OCI-LY7 (cell line): ENCODE measurements around the gene ABCC1. TPM values are rescaled to one million over a fixed set of nuclear protein-coding genes. Genes with fewer than 3 reads are reported as not detected.

Experiments used
- BruUV-seq: library from RNA; stranded (reverse); fragments of 400-500 nt; replicated peaks from 2 replicates; lab custom pipeline; 2021; lab: Mats Ljungman, UMichigan
- CTCF ChIA-PET: fragments of 300-600 bp; sonication (Branson Sonifier 250); formaldehyde crosslinking; loops from one replicate; lab custom pipeline; 2022; ENCODE audit warnings: antibody characterized with exemption; ENCODE audit not compliant: unreplicated experiment; lab: Charles Lee
- POLR2A ChIA-PET: fragments of 300-600 bp; sonication (Branson Sonifier 250); formaldehyde crosslinking; loops from one replicate; lab custom pipeline; 2022; ENCODE audit warnings: antibody characterized with exemption; lab: Charles Lee
- DNase-seq: peaks from one replicate; pipeline ENCODE4 v3.0.0-alpha.2; 2015; ENCODE audit warnings: low spot score
- H2AFZ ChIP-seq: fragments of 200-600 bp; sonication (generic), shearing (Covaris generic); 2 replicates; pipeline ENCODE4 v1.6.1; 2014; ENCODE audit warnings: mild to moderate bottlenecking, antibody characterized with exemption, low read length, moderate library complexity
- H3K27ac ChIP-seq: fragments of 200-600 bp; sonication (generic); 2 replicates; pipeline ENCODE4 v1.5.1; 2014; ENCODE audit warnings: mixed run types, low read depth, mild to moderate bottlenecking, moderate library complexity, low read length, inconsistent platforms; ENCODE audit not compliant: poor library complexity, severe bottlenecking
- H3K36me3 ChIP-seq: fragments of 200-600 bp; sonication (generic); 2 replicates; pipeline ENCODE4 v1.6.1; 2014; ENCODE audit warnings: mild to moderate bottlenecking, antibody characterized with exemption, low read length, moderate library complexity, mixed read lengths; ENCODE audit not compliant: insufficient read depth
- H3K4me1 ChIP-seq: fragments of 200-600 bp; sonication (generic); 2 replicates; pipeline ENCODE4 v1.5.1; 2014; ENCODE audit warnings: mild to moderate bottlenecking, low read length; ENCODE audit not compliant: insufficient read depth, poor library complexity, severe bottlenecking
- H3K4me2 ChIP-seq: fragments of 200-600 bp; sonication (generic); 2 replicates; pipeline ENCODE4 v1.6.1; 2014; ENCODE audit warnings: mild to moderate bottlenecking, low read length
- H3K4me3 ChIP-seq: fragments of 200-600 bp; sonication (generic); 2 replicates; pipeline ENCODE4 v1.5.1; 2014; ENCODE audit warnings: mild to moderate bottlenecking, low read depth, low read length; ENCODE audit not compliant: poor library complexity, severe bottlenecking
- H3K79me2 ChIP-seq: fragments of 200-600 bp; sonication (generic); 2 replicates; pipeline ENCODE4 v1.6.1; 2016; ENCODE audit warnings: low read depth, mild to moderate bottlenecking, low read length, moderate library complexity, mixed read lengths; ENCODE audit not compliant: insufficient read depth
- H3K9me2 ChIP-seq: fragments of 200-600 bp; sonication (generic); 2 replicates; pipeline ENCODE4 v1.6.1; 2016; ENCODE audit warnings: mild to moderate bottlenecking, low read length, mixed read lengths; ENCODE audit not compliant: insufficient read depth
- H3K9me3 ChIP-seq: fragments of 200-600 bp; sonication (generic); 2 replicates; pipeline ENCODE4 v1.6.1; 2014; ENCODE audit warnings: mild to moderate bottlenecking, mixed run types, low read length, mixed read lengths
- H4K20me1 ChIP-seq: fragments of 200-600 bp; sonication (generic); 2 replicates; pipeline ENCODE4 v1.6.1; 2014; ENCODE audit warnings: mild to moderate bottlenecking, antibody characterized with exemption, low read length, moderate library complexity, mixed read lengths; ENCODE audit not compliant: insufficient read depth
- EZH2phosphoT487 ChIP-seq: fragments of 200-600 bp; sonication (generic); IDR thresholded peaks from 2 replicates; pipeline ENCODE4 v1.6.1; 2018; ENCODE audit warnings: low read depth, borderline replicate concordance, mild to moderate bottlenecking, mixed run types, antibody characterized with exemption, low read length, moderate library complexity, mixed read lengths
- intact Hi-C: fragments of 100-400 bp; cut with micrococcal nuclease; formaldehyde crosslinking; loops from one replicate; pipeline ENCODE4 v1.10.0; 2022; ENCODE audit not compliant: unreplicated experiment
- total RNA-seq, 2 experiments: library from RNA; depleted of rRNA in 1 of 2; stranded (reverse); fragments of >200 nt in 1 of 2; shearing (Covaris generic) in 1 of 2; gene quantifications; 2 replicates each; pipeline ENCODE4 v1.2.3, GENCODE V29; 2014 to 2022
- TF ChIP-seq, protein P1 (sequence below): fragments of 200-600 bp; sonication (generic); conservative IDR thresholded peaks from 2 replicates; pipeline ENCODE4 v1.5.1; 2014; ENCODE audit warnings: mild to moderate bottlenecking, antibody characterized with exemption, low read length, moderate library complexity, mixed read lengths

The ABCC1 gene
- total RNA-seq, 2 experiments from 2014 or later = 39.9 to 71.8 TPM

DNA sequence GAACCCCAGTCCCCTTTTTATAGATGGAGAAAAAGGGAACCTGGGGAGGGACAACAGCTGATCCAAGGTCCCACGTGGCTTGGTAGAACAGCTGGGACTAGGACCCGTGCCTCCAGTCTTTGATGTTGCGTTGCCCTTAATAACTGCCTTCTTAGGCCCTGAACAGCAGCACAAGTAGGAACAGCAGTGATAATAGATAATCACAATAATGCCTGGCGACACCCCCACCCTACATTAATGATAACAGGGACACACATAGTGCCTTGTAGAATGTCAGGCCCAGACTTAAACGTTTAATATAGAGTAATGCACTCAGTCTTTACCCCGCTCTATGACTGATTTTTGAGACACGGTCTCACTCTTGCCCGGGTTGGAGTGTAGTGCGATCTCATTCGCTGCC is 177.5 kb downstream of the ABCC1 start:
- H3K9me2 ChIP-seq = no peaks in the 10 kb centered on the region

DNA sequence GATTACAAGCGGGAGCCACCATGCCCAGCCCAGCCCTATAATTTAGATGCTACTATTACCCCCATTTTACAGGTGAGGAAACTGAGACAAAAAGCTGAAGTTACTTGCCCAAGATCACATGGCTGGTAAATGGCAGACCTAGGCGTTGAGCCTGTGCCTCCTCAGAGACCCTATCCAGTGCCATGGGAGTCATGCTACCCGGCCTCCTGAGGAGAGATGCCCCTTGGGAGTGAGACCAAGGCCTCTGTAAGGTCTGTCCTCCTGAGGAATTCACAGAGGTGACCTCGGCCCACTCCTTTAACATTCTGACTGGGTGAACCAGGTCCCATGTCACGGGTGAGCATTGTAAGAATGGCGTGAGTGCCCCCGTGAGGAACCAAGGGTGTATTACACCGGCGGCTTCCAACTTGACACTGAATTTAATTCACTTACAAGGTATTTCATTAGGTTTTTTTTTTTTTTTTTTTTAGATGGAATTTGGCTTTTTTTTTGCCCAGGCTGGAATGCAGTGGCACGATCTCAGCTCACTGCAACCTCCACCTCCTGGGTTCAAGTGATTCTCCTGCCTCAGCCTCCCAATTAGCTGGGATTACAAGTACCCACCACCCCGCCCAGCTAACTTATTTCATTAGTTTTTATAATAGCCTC is 178.2 kb downstream of the ABCC1 start:
- Histone ChIP-seq H2AFZ (no peak overlapping the region), H3K9me3 (peaks cover 8% of the 10 kb centered on the region; the same call in 1 of the 2 replicates), H3K9me2 (no peaks in the 10 kb centered on the region), H3K27ac (peak overlapping the region; percentile 32), H3K79me2 (no peaks in the 10 kb centered on the region), H3K4me1 (peaks cover 15% of the 10 kb centered on the region), H4K20me1 (no peaks in the 10 kb centered on the region), H3K36me3 (peaks cover 94% of the 10 kb centered on the region), H3K4me2 (no peak overlapping the region), H3K4me3 (no peak overlapping the region)
- ChIA-PET POLR2A (interaction anchor here (0.7 kb wide), 1 partner anchor 26 kb away, joined by 3 read pairs; no protein-coding TSS in a partner anchor), CTCF (no interaction called here)
- peak; percentile 84 for DNase-seq
- TF ChIP-seq, protein P1, sequence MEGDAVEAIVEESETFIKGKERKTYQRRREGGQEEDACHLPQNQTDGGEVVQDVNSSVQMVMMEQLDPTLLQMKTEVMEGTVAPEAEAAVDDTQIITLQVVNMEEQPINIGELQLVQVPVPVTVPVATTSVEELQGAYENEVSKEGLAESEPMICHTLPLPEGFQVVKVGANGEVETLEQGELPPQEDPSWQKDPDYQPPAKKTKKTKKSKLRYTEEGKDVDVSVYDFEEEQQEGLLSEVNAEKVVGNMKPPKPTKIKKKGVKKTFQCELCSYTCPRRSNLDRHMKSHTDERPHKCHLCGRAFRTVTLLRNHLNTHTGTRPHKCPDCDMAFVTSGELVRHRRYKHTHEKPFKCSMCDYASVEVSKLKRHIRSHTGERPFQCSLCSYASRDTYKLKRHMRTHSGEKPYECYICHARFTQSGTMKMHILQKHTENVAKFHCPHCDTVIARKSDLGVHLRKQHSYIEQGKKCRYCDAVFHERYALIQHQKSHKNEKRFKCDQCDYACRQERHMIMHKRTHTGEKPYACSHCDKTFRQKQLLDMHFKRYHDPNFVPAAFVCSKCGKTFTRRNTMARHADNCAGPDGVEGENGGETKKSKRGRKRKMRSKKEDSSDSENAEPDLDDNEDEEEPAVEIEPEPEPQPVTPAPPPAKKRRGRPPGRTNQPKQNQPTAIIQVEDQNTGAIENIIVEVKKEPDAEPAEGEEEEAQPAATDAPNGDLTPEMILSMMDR = peak; percentile 93
- TF ChIP-seq EZH2phosphoT487 = no peak
- BruUV-seq = no TSS peak
- intact Hi-C loops = loop anchor here (1.0 to 10.0 kb wide), 7 partner anchors 31 to 361 kb away; partner anchors contain the start of gene ABCC1

More for the DNA sequence above, 177.5 kb downstream of the ABCC1 start:
- H3K27ac ChIP-seq = peak overlapping the region; percentile 32
- no peaks in the 10 kb centered on the region for H3K79me2 ChIP-seq
- BruUV-seq = TSS peak; percentile 24
- H3K36me3 ChIP-seq = peaks cover 97% of the 10 kb centered on the region
- H3K4me2 ChIP-seq = no peak overlapping the region
- ChIA-PET POLR2A (no interaction called here), CTCF (no interaction called here)
- peaks cover 15% of the 10 kb centered on the region for H3K4me1 ChIP-seq
- peaks cover 8% of the 10 kb centered on the region; the same call in 1 of the 2 replicates for H3K9me3 ChIP-seq
- intact Hi-C loops = loop anchor here (1.0 to 10.0 kb wide), 7 partner anchors 30 to 361 kb away; partner anchors contain the start of gene ABCC1
- no peak for TF ChIP-seq EZH2phosphoT487
- TF ChIP-seq, protein P1 = no peak
- H4K20me1 ChIP-seq = no peaks in the 10 kb centered on the region
- no peak overlapping the region for H2AFZ ChIP-seq
- DNase-seq = no peak
- H3K4me3 ChIP-seq = no peak overlapping the region

DNA sequence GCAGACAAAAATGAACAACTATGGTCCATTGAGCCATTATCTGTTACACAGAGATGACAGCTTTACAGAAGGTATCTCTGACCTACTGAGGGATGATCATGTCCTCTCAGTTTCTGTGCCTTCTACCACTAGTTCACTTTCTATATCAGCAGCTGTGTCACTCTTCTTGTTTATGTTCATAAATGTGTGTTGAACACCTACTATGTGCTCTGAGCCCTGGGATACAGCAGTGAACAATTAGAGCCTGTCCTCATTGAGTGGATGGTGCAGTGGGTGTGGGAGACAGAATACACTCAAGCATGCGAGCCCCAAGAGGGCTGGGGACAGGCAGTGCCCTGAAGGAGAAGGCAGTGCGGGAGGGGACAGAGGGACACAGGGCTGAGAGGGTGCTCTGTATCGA is 181.8 kb downstream of the ABCC1 start:
- TF ChIP-seq, protein P1 = no peak
- TF ChIP-seq EZH2phosphoT487 = no peak
- Histone ChIP-seq H3K9me3 (no peaks in the 10 kb centered on the region), H3K9me2 (no peaks in the 10 kb centered on the region), H3K27ac (no peak overlapping the region), H3K36me3 (peaks cover 94% of the 10 kb centered on the region), H2AFZ (no peak overlapping the region), H4K20me1 (no peaks in the 10 kb centered on the region), H3K4me3 (no peak overlapping the region), H3K4me2 (no peak overlapping the region), H3K79me2 (no peaks in the 10 kb centered on the region), H3K4me1 (peaks cover 15% of the 10 kb centered on the region)
- DNase-seq = no peak
- no TSS peak for BruUV-seq
- ChIA-PET POLR2A (no interaction called here), CTCF (no interaction called here)
- intact Hi-C loops = no loop called here
